Measurements from ENCODE around the gene SND1.
"Not testable (repeated sequence)": the region's sequence is repeated elsewhere in the genome, so short reads cannot be mapped to it uniquely, and the experiment has no call there.

DNA sequence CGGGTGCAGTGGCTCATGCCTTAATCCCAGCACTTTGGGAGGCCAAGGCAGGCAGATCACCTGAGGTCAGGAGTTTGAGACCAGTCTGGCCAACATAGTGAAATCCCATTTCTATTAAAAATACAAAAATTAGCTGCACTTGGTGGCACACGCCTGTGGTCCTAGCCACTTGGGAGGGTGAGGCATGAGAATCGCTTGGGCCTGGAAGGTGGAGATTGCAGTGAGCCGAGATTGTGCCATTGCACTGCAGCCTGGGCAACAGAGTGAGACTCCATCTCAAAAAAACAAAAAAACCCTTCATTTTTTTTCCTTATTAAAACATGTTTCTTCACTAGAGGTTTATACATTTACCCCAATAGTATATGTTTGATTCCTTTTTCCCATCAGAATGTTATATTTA, 22.9 kb downstream of the SND1 start:
- TF ChIP-seq, protein P1, sequence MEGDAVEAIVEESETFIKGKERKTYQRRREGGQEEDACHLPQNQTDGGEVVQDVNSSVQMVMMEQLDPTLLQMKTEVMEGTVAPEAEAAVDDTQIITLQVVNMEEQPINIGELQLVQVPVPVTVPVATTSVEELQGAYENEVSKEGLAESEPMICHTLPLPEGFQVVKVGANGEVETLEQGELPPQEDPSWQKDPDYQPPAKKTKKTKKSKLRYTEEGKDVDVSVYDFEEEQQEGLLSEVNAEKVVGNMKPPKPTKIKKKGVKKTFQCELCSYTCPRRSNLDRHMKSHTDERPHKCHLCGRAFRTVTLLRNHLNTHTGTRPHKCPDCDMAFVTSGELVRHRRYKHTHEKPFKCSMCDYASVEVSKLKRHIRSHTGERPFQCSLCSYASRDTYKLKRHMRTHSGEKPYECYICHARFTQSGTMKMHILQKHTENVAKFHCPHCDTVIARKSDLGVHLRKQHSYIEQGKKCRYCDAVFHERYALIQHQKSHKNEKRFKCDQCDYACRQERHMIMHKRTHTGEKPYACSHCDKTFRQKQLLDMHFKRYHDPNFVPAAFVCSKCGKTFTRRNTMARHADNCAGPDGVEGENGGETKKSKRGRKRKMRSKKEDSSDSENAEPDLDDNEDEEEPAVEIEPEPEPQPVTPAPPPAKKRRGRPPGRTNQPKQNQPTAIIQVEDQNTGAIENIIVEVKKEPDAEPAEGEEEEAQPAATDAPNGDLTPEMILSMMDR (IDR thresholded peaks at IDR 0.05; ENCODE audit: low read length): not testable (repeated sequence)
- not testable (repeated sequence) for TF ChIP-seq EZH2 (IDR thresholded peaks at IDR 0.05; ENCODE audit: borderline replicate concordance, low read length)

All from OCI-LY1 (cell line).